MCF 10A (cell line): ENCODE data around the gene UFC1. TPM values are rescaled to one million over a fixed set of nuclear protein-coding genes. Genes with fewer than 3 reads are reported as not detected.

Source experiments
- BruUV-seq: library from RNA; stranded (reverse); fragments of 400-500 nt; replicated peaks from 2 replicates; lab custom pipeline; 2021; lab: Mats Ljungman, UMichigan
- CTCF ChIA-PET: fragments of 300-600 bp; sonication (Branson Sonifier 250); formaldehyde crosslinking; extraction: SDS; loops from one replicate; lab custom pipeline; 2021; ENCODE audit warnings: antibody characterized with exemption, inconsistent platforms; lab: Yijun Ruan, JAX
- POLR2A ChIA-PET: fragments of 300-600, 350-650 bp; sonication (Branson Sonifier 250); formaldehyde crosslinking; extraction: SDS; loops from one replicate; lab custom pipeline; 2020; ENCODE audit warnings: antibody characterized with exemption, inconsistent platforms; lab: Yijun Ruan, JAX
- DNase-seq: peaks from one replicate; pipeline ENCODE4 v3.0.0-alpha.2; 2018; ENCODE audit not compliant: unreplicated experiment
- H3K27ac Mint-ChIP-seq: one replicate; pipeline ENCODE4 v1.8.0; 2022; ENCODE audit warnings: mild to moderate bottlenecking, low read depth, mixed read lengths; ENCODE audit not compliant: unreplicated experiment
- H3K27me3 Mint-ChIP-seq: one replicate; pipeline ENCODE4 v1.8.0; 2022; ENCODE audit warnings: mixed read lengths; ENCODE audit not compliant: insufficient read depth, unreplicated experiment
- H3K36me3 Mint-ChIP-seq: one replicate; pipeline ENCODE4 v1.8.0; 2022; ENCODE audit warnings: mild to moderate bottlenecking, moderate library complexity, mixed read lengths; ENCODE audit not compliant: insufficient read depth, unreplicated experiment
- H3K4me1 Mint-ChIP-seq: one replicate; pipeline ENCODE4 v1.8.0; 2022; ENCODE audit warnings: mixed read lengths; ENCODE audit not compliant: insufficient read depth, unreplicated experiment
- H3K4me3 Mint-ChIP-seq: one replicate; pipeline ENCODE4 v1.8.0; 2022; ENCODE audit warnings: mild to moderate bottlenecking, moderate library complexity, mixed read lengths; ENCODE audit not compliant: unreplicated experiment
- H3K9me3 Mint-ChIP-seq: one replicate; pipeline ENCODE4 v1.8.0; 2022; ENCODE audit warnings: mixed read lengths; ENCODE audit not compliant: unreplicated experiment
- intact Hi-C: fragments of 100-400 bp; cut with micrococcal nuclease; formaldehyde crosslinking; loops from 2 replicates; pipeline ENCODE4 v1.14.1; 2022
- total RNA-seq: library from RNA; stranded (reverse); gene quantifications from 2 replicates; pipeline ENCODE4 v1.2.3, GENCODE V29; 2022
- TF ChIP-seq, protein P1 (sequence below): fragments of 200-600 bp; IDR thresholded peaks from one replicate; pipeline ENCODE4 v1.8.0; 2022; ENCODE audit warnings: antibody characterized with exemption, mild to moderate bottlenecking; ENCODE audit not compliant: unreplicated experiment

The UFC1 gene
- total RNA-seq, 1 experiment from 2014 or later, result 125 TPM

DNA sequence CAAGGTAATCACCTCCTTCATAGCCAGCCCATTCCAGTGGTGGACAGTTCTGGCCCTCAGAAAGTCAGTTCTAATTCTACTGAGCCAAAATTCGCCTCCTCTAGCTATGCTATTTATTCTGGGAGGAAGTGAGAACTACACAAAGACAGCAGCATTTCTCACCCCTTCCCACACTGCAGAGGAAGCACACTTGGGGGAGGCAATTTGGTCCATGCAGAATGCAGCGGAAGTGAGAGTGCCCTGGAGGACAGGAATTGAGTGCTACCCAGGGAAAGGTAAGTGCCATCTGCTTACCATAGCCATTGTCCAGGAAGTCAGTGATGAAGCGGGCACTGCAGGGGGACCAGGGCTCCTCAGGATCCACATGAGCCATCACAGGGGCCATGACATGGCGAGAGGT is 41.4 kb downstream of the UFC1 start:
- DNase-seq, result no peak
- Mint-ChIP-seq H3K9me3 (no peaks in the 10 kb centered on the region), H3K4me3 (no peak overlapping the region), H3K4me1 (peaks cover 38% of the 10 kb centered on the region), H3K36me3 (no peaks in the 10 kb centered on the region), H3K27ac (no peak overlapping the region), H3K27me3 (no peaks in the 10 kb centered on the region)
- POLR2A ChIA-PET, result interaction anchor here (0.8 kb wide), 1 partner anchor 43 kb away, joined by 4 read pairs; no protein-coding TSS in a partner anchor
- CTCF ChIA-PET, result interaction anchor here (1.4 to 5.6 kb wide), 6 partner anchors 9 to 96 kb away, joined by 12 to 154 read pairs (median 88); partner anchors contain the start of genes APOA2, NDUFS2, PPOX and TOMM40L
- intact Hi-C loops, result no loop called here
- no TSS peak for BruUV-seq
- TF ChIP-seq, protein P1, sequence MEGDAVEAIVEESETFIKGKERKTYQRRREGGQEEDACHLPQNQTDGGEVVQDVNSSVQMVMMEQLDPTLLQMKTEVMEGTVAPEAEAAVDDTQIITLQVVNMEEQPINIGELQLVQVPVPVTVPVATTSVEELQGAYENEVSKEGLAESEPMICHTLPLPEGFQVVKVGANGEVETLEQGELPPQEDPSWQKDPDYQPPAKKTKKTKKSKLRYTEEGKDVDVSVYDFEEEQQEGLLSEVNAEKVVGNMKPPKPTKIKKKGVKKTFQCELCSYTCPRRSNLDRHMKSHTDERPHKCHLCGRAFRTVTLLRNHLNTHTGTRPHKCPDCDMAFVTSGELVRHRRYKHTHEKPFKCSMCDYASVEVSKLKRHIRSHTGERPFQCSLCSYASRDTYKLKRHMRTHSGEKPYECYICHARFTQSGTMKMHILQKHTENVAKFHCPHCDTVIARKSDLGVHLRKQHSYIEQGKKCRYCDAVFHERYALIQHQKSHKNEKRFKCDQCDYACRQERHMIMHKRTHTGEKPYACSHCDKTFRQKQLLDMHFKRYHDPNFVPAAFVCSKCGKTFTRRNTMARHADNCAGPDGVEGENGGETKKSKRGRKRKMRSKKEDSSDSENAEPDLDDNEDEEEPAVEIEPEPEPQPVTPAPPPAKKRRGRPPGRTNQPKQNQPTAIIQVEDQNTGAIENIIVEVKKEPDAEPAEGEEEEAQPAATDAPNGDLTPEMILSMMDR, result no peak

- Mint-ChIP-seq H3K4me3 (no peak overlapping the region), H3K36me3 (no peaks in the 10 kb centered on the region), H3K27ac (no peak overlapping the region), H3K4me1 (peaks cover 47% of the 10 kb centered on the region), H3K9me3 (no peaks in the 10 kb centered on the region), H3K27me3 (no peaks in the 10 kb centered on the region)
- CTCF ChIA-PET, result interaction anchor here (0.8 to 5.5 kb wide), 5 partner anchors 8 to 186 kb away, joined by 3 to 122 read pairs (median 23); partner anchors contain the start of genes NDUFS2 and TOMM40L
- POLR2A ChIA-PET, result interaction anchor here (1.3 kb wide), 1 partner anchor 10 kb away, joined by 4 read pairs; no protein-coding TSS in a partner anchor
- intact Hi-C loops, result no loop called here
- BruUV-seq, result no TSS peak
- TF ChIP-seq, protein P1, result no peak
- DNase-seq, result no peak
Observed at GRCh38 chr1:161196111-161196510, 42.3 kb downstream of the UFC1 start.

- TF ChIP-seq, protein P1, result no peak
- Mint-ChIP-seq H3K27me3 (no peaks in the 10 kb centered on the region), H3K27ac (no peak overlapping the region), H3K36me3 (no peaks in the 10 kb centered on the region), H3K4me1 (peaks cover 54% of the 10 kb centered on the region), H3K9me3 (no peaks in the 10 kb centered on the region), H3K4me3 (no peak overlapping the region)
- DNase-seq, result no peak
- BruUV-seq, result no TSS peak
- POLR2A ChIA-PET, result interaction anchor here (1.3 to 2.9 kb wide), 2 partner anchors 9 to 193 kb away, joined by 4 to 11 read pairs; no protein-coding TSS in a partner anchor
- CTCF ChIA-PET, result interaction anchor here (0.6 to 4.1 kb wide), 8 partner anchors 10 to 844 kb away, joined by 3 to 28 read pairs (median 5); partner anchors contain the start of gene TOMM40L
- intact Hi-C loops, result no loop called here
Observed at GRCh38 chr1:161196521-161197451, 43.0 kb downstream of the UFC1 start.
